ENCODE measurements around the gene NKX2-4. TPM values are rescaled to one million over a fixed set of nuclear protein-coding genes. Genes with fewer than 3 reads are reported as not detected.
"Not testable (repeated sequence)": the region's sequence is repeated elsewhere in the genome, so short reads cannot be mapped to it uniquely, and the experiment has no call there.

The NKX2-4 gene
- total RNA-seq = not detected in 2 replicates

DNA sequence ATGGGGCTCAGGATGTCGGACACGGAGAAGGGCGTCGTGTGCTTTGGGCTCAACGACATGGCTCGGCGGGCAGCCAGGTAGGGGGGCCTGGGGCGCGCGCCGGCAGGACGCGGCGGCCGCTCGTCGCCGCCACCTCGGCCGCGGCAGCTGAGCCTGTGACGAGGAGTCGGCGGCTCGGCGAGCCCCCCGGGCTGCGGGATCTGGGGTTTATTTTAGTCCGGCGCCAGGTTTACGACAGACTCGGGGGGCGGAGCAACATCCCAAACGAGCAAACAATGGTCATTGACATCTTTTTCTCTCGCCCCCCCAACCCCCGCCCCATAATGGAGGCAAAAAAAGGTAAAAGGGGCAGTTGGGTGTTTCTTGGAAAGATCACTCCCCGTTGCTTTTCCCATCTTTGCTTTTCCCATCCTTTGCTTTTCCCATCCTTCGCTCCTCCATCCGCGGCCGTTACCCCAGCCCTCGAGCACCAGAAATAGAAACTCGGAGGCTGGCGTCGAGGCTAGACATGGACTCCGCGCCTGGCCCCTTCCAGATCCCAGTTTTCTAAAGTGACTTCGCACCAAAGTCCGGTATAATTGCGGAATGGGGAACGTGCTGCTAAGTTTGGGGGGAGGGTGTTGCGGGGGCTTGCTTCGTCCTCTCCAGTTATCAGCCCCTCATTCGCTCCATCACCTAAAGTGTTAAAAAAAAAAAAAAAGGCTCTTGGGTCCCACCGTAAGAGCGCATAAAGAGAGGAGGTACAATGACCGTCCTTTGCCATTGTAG is at the start of gene NKX2-4:
Gene NKX2-4 (minus strand): TSS at position 186 of the 768 bp plus-strand sequence. CDS start 127 bp downstream, at position 59.
- intact Hi-C loops (cut with micrococcal nuclease) = loop anchor here (5.0 to 10.0 kb wide), 3 partner anchors 110 to 1033 kb away; partner anchors contain the start of gene INSM1

DNA sequence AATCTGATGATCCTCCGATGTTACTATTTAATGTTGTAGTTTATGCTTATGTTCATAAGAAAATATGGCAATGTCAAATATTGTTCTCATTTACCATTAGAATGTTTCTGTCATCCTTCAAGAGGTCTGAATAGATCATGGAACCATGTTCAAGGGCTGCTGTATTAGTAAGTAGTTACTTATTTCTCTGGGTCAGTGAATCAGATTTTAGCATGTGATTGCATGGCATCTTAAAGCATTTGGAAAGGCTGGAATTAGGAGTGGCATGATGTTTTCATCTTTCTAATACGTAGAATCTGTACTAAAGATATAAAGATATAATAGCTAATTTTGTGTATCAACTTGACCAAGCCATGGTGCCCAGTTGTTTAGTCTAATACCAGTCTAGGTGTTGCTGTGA is 40.5 kb upstream of the NKX2-4 start:
- intact Hi-C loops (cut with micrococcal nuclease) = no loop called here

DNA sequence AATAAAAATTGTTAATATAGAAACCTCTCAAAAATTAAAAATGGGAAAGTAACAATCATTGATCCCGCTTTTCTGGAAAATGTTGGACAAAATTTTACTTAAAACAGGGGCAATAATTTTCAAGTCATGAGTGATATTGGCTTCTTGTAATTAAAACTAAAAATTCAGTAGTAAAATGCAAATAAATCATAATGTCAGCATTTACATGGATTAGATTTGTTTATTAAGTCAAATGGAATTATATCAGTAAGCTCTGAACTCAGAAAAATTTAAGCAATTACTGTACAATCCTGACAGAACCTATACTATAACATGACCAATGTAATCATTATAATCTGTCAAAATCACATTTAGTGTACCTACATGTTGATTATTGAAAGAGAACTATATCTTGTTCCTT is 39.9 kb upstream of the NKX2-4 start:
- intact Hi-C loops (cut with micrococcal nuclease) = no loop called here

DNA sequence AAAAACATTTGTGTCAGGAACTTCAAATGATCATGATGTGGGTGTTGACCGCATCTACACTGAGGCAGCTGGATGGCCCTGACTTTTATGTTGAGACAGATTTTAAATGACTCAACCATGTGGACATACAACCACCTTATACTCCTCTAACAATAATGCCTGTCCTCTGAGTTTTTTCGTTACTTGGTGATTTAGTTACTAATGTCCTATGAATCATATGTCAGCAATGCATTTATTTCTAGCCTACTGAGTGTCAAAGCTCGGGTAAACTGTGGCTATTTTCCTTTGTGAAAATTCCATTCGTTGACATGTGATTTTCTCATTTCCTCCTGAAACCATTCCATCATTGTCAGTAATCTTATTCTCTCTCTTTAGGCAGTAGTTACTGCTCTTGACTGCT is 38.9 kb upstream of the NKX2-4 start:
- intact Hi-C loops (cut with micrococcal nuclease) = no loop called here

DNA sequence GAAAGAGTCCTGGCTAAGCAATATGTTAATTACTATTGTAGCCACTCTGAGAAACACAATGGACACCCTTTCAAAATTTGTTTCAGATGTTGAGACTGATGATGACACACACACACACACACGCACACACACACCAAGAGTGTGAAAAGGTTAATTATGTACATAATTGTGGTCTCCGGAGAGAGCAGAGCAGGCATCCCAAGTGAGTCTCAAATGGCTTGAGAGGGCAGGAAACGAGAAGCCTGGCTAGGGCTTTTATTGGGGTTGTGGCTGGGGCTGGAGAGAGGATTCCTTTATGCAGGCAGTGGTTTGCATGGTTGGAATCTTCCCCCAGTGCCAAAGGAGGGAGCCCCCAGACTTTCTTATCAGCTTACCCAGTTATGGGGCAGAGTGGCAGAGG is 38.2 kb upstream of the NKX2-4 start:
- intact Hi-C loops (cut with micrococcal nuclease) = no loop called here

DNA sequence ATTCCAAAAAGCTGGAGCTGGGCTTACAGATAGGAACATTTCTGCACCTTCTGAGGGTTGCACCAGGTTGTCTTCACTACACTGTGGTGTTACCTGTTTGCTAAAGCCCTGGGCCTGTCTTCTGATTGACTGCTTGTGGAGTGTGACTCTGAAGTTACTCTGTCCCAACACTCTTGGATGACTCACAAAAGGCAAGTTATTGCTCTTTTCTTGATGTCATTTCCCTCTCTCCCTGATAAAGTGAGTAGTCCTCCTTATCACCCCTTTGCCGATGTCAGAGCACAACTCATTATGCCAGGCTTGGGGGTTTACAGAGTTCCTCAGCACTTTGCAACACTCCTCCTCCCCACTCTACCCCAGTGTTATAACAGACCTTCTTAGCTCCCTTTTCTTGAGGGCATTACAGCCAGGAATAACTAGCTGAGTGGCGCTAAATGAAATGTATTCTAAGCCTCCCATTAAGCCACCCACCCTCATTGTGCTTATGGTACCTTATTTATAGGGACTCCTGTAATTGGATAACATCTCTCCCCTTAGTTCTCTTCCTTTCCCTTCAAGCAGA is 36.1 kb upstream of the NKX2-4 start:
- intact Hi-C loops (cut with micrococcal nuclease) = no loop called here

DNA sequence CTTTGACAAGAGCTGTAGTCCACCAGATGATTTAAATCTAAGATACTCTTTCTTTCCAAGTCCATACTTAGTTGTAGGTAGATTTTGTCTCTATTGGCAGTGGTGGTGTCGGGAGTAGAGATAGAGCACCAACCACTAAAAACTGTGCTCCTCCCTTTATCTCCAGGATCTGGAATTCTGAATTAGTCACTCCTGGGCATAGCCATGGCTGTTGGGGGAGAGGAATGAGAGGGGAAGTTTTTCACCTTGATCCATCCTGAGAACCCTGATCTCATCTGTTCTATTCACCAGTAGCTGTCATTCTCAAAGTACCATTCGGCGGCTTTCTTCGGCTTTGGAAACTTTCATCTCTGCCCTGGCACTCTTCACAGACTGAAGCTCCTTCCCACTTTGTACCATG is 35.6 kb upstream of the NKX2-4 start:
- intact Hi-C loops (cut with micrococcal nuclease) = no loop called here

DNA sequence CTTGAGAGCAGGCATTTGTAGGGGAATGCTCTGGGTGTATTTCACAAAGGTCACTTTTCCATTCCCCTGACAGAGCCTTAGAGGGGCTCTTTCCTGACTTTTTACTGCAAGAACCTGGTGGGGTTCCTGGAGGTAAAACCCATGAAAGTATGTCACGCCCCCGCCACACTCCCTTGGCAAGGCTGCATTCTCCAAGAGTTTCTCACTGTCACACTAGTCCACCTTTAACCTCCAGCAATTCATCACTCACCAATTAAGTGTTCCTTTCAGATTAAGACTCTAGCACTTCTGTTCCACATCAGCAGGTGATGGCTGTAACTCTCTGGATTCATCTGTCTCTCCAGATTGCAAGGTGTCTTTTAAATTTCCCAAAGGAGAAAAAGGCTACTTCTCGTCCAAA is 32.7 kb upstream of the NKX2-4 start:
- intact Hi-C loops (cut with micrococcal nuclease) = no loop called here

DNA sequence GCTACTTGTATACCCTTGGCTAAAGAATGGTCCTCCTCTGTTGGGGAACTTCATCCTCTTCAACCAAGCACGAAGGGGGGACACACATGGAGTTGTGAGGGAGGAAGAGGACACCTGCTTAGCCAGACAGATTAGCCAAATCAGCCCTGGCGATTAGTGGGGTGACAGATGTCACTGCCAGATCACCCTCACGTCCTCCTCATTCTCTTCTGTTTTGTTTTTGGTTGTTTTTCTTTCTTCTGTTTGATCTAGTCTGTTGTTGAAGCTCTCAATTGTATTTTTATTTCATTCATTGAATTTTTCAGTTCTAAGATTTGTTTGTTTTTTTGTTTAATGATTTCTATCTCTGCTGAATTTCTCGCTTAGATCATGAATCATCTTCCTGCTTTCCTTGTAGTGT is 27.5 kb upstream of the NKX2-4 start:
- intact Hi-C loops (cut with micrococcal nuclease) = no loop called here

DNA sequence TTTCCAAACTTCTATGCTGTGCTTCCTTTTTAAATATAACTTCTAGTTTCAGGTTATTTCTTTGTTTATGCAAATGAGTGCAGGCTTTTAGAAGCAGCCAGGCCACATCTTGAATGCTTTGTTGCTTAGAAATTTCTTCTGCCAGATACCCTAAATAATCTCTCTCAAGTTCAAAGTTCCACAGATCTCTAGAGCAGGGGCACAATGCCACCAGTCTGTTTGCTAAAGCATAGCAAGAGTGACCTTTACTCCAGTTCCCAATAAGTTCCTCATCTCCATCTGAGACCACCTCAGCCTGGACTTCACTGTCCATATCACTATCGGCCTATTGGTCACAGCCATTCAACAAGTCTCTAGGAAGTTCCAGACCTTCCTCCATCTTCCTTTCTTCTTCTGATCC is 26.4 kb upstream of the NKX2-4 start:
- intact Hi-C loops (cut with micrococcal nuclease) = not testable (repeated sequence)

DNA sequence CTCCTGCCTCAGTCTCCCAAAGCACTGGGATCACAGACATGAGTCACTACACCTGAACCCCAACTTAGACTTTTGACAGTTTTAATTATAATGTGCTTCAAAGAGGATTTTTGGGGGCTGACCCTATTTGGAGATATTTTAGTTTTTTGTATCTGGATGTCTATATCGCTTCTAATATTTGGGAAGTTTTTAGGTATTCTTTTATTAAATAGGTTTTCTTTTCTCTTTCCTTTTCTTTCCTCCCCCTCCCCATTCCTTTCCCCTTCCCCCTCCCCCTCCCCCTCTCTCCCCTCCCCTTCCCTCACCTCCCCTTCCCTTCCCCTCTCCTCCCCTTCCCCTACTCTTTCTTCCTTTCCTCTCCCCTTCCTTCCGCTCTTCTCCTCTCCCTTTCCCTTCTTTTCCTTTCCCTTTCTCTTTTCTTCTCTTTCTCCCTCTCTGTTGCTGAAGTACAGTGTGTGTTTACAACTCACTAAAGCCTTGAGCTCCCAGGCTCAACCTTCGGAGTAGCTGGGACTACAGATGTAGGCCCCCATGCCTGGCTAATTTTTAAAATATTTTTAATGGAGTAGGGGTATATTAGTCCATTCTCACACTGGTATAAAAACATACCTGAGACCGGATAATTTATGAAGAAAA is 24.4 kb upstream of the NKX2-4 start:
- intact Hi-C loops (cut with micrococcal nuclease) = no loop called here

DNA sequence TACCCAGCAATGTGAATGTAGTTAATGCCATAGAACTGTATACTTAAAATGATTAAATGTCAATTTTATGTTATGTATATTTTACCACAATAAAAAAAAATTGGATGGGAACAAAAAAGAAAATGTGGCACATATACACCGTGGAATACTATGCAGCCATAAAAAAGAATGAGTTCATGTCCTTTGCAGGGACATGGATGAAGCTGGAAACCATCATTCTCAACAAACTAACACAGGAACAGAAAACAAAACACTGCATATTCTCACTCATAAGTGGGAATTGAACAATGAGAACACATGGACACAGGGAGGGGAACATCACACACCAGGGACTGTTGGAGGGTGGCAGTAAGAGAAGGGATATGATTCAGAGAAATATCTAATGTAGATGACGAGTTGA is 21.8 kb upstream of the NKX2-4 start:
- intact Hi-C loops (cut with micrococcal nuclease) = not testable (repeated sequence)

DNA sequence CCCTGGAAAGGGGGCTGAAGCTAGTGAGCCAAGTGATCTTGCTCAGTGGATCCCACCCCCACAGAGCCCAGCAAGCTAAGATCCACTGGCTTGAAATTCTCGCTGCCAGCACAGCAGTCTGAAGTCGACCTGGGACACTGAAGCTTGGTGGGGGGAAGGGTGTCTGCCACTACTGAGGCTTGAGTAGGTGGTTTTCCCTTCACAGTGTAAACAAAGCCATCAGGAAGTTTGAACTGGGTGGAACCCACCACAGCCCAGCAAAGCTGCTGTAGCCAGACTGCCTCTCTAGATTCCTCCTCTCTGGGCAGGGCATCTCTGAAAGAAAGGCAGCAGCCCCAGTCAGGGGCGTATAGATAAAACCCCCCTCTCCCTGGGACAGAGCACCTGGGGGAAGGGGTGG is 16.7 kb upstream of the NKX2-4 start:
- intact Hi-C loops (cut with micrococcal nuclease) = not testable (repeated sequence)

DNA sequence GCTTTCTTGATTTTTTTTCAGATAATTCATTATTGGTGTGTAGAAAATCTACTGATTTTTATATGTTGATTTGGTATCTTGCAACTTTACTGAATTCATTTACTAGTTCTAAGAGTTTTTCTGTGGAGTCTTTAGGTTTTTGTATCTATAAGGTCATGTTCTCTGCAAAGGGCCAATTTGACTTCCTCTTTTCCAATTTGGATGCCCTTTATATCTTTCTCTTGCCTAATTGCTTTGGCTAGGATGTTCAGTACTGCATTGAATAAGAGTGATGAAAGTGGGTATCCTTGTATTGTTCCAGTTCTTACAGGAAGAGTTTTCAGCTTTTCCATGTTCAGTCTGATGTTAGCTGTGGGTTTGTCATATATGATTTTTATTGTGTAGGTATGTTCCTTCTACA is 14.4 kb upstream of the NKX2-4 start:
- intact Hi-C loops (cut with micrococcal nuclease) = no loop called here

DNA sequence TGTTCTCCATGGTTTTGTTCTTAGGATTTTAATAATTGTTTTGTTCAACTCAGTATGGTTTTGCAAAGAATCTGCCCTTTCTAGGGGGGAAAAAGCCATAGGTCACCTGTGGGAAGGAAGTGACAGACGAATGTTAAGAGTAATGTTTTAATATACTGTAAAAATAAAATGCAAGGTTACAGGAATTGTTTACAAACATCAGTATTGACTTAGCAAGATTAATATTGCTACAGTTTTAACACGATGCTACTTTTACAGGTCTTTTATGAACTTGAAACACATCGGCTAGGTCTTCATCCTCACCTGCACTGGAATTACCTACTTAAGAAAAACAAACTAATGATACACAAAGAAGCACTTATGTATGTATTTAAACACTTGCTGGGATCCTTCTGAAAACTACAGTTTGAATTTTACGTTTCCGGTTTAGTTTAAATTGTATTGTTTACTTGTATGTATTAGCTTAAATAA is 1.7 kb upstream of the NKX2-4 start:
- intact Hi-C loops (cut with micrococcal nuclease) = loop anchor here (5.0 to 10.0 kb wide), 3 partner anchors 108 to 1034 kb away; partner anchors contain the start of gene INSM1

DNA sequence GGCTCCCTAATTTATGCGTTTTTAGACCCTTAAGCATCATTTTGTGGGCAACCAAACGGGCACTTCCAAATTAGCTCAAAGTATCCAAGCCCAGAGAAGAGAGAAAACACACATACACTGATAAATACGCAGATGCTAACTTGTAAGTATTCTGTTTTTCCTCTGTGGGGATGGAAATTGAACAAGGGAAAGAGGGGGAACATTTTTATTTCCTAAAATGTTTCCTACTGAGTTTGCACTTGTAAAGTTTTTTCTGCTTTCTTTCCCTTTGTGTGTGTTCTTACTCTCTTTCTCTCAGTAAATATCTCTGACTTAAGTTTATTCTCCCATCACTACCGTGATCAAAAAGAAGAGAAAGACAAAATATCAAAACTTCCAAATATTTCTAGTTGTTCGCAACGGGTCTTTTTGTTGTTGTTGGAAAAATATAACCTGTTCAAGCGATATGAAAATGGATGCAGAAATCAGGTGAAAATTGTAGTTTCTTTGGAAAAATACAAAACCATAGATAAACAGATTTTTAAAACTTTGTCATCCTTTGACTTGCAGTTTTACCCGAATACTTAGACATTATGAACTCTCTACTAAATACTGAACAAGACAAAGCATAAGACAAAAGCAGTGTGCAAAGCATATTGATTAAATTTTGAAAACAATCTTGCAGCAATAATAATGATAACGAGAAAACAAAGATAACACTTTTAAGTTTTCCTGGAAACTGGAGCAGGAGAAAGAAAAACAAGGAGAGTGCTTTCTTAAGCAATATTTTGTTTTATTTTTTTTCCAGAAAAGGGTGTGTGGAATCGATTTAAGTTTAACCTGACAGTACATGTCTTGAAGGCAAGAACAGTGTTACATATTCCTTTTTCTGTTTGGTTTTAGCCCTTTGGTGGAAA is 1.0 kb upstream of the NKX2-4 start:
- intact Hi-C loops (cut with micrococcal nuclease) = loop anchor here (5.0 to 10.0 kb wide), 3 partner anchors 109 to 1034 kb away; partner anchors contain the start of gene INSM1

DNA sequence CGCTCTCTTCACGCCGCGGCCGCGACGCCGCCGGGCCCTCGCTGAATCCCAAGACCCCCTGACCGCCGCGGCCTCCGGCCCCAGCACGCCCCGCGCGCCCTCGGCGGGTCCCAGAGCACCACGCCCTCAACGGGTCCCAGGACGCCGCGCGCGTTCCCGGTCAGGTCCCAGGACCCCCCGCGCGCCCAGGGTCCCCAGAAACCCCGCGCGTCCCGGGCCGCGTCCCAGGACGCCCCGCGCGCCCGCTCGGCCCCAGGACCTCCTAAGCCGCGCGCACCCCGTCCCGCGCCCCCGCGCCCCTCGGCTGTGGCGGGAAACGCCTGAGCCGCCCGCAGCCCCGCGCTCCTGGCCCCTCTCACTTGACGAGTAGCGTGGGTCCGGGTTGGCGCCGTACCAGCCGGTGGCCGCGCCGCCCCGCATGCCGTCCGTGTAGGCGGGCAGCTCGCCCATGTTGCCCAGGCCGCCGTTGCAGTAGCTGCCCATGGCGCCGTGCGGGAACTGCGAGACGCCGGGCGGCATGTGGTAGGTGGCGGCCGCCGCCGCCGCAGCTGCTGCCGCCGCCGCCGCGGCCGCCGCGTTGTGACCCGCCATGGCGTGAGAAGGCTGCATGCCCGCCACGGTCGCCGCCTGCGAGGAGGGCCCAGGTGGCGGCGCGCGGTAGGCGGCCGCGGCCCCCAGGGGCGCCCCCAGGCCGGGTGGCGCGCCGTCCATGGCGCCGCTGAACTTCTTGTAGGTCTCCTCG is 556 bp downstream of the NKX2-4 start:
- intact Hi-C loops (cut with micrococcal nuclease) = loop anchor here (5.0 to 10.0 kb wide), 3 partner anchors 111 to 1032 kb away; partner anchors contain the start of gene INSM1

DNA sequence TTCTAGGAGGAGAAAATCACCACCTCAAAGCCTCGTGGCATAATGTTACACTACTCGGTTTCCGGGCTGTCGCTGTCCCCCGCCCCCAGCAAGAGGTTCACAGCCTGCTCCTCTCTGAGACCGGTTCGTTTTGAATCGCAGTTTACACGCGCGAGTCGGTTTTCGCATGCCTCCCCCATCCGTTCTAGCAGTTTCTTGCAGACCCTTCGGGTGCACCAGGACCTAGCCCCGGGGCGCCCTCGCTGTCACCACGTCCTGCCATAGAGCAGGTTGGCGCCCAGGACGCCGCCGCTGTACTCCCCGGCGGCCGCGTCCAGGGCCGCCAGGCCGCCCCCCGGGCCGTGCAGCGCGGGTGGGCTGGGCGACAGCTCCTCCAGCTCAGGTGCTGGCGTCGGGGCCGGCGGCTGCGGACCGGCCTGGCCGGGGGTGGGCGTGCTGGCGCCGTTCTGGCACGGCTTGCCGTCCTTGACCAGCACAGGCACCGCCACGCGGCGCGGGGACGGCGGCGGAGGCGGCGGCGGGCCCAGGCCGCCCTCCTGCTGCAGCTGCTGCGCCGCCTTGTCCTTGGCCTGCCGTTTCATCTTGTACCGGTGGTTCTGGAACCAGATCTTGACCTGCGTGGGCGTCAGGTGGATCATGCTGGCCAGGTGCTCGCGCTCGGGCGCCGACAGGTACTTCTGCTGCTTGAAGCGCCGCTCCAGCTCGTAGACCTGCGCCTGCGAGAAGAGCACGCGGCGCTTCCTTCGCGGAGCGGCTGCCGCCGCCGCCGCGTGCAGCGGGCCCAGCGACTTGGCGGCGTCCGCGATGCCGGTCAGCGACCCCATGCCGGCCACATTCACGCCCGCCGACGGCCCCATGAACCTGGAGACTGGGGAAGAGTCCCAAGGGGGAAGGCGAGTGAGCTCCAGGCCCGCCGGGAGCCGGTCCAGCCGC is 1.4 kb downstream of the NKX2-4 start:
- intact Hi-C loops (cut with micrococcal nuclease) = loop anchor here (2.0 to 10.0 kb wide), 5 partner anchors 93 to 1031 kb away; partner anchors contain the start of genes INSM1 and XRN2

DNA sequence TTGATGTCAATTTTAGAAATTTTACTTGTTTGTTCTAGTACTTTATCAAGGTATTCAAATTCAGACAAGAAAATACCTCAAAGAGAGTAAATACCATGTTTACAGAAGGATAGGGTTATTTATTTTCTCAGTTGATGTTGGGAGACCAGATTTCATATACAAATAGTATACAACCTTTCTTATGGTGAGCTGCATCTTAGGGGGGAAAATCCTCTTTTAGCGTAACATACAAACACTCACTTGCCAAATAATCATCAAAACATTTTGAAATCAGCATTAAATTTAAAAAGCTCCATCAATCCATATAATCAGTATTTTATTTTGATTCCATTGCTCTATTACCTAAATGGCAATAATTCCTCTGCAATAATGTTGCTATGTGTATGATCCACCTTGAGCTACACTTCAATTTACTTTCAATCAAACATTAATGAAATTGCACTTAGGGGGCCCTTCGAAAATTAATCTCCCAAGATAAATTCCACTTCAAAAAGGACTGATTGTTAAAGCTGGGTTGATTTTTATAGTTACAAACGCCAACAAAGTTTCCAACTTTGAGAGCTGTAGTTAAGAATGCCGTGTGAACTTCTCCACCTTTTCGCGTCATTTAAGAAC is 2.2 kb downstream of the NKX2-4 start:
- intact Hi-C loops (cut with micrococcal nuclease) = loop anchor here (2.0 to 10.0 kb wide), 5 partner anchors 92 to 1030 kb away; partner anchors contain the start of genes INSM1 and XRN2
